ENCODE results near the gene EIF3K.

DNA sequence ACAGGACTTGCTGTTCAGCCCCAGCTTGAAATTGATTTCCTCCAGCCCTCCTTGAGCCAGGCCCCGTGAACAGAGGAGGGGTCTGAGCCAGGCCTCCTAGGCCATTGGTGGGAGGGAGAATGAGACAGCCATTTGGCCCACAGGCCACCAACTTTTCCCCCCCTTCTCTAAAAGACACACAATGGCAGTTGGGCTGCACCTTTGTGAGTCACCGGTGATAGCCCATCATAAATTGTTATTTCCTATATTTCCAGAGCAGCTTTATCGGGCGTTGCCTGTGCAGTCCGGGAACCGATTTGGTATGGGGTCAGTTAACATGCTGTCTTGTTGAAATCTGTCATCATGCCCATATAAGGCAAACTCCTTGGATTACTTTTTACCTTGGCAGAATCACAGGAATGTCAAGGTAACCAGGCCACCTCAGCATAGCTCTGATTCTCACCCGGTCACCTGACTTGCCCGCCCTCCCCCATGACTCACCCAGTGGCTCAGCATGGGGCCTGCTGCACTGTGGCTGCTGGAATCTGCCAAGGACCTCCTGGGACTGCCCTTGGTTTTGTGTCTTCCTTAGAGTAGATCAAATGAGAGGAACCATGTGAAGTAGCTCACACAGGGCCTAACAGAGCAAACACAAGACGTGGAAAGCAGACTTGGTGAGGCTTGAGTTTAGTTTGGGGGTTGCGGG lies 64.5 kb downstream of the EIF3K start:
- TF ChIP-seq CTCF (IDR thresholded peaks at IDR 0.05), result no peak
- peak; percentile 20 to 80 for TF ChIP-seq POLR2A (IDR thresholded peaks at IDR 0.05)

Measured in adrenal gland (tissue), 5 donors.